ENCODE results near the gene CCDC183.

CCDC183 gene

GRCh38 chr9:136849038-136849959 is 53.2 kb downstream of the CCDC183 start, which contains the start of gene PHPT1:
TSS of gene PHPT1 (plus strand) at chr9:136849409. CDS start at chr9:136849431, 22 bp downstream.
- peak; percentile 94 to 95 (median 94) for DNase-seq (ENCODE audit: low read depth in 3 of 3)

DNA sequence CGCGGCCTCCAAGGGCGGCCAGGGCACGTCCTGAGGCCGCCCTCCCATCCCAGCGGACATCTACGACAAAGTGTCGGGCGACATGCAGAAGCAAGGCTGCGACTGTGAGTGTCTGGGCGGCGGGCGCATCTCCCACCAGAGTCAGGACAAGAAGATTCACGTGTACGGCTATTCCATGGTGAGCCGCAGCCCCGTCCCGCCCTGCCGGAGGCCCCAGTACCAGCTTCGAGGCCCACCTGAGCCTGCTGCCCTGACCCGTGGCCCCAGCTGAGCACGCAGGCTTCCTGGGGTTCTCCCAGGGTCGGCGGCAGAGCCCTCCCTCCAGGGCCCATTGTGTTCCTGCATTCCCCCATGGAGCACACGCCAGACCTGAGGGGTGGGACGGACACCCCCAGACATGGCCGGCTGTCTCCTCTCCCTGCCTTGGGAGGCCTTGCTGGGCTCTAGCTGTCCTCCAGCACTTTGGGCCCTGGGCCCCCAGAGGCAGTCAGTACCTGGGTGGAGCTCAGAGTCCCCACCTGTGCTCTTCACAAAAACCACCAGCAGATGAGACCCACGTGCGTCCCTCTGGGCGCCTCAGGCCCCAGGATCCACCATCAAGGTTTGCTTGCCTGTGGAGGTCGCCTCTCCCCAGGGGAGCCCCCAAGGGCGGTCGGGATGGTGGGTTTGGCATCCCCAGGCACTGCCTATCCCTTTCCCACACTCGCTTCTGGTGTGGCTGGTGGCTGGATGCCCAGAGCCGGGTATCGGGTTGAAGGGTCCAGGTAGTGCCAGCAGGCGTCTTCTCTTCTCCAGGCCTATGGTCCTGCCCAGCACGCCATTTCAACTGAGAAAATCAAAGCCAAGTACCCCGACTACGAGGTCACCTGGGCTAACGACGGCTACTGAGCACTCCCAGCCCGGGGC is 54.1 kb downstream of the CCDC183 start:
- no peak for DNase-seq (ENCODE audit: low read depth in 3 of 3)

DNA sequence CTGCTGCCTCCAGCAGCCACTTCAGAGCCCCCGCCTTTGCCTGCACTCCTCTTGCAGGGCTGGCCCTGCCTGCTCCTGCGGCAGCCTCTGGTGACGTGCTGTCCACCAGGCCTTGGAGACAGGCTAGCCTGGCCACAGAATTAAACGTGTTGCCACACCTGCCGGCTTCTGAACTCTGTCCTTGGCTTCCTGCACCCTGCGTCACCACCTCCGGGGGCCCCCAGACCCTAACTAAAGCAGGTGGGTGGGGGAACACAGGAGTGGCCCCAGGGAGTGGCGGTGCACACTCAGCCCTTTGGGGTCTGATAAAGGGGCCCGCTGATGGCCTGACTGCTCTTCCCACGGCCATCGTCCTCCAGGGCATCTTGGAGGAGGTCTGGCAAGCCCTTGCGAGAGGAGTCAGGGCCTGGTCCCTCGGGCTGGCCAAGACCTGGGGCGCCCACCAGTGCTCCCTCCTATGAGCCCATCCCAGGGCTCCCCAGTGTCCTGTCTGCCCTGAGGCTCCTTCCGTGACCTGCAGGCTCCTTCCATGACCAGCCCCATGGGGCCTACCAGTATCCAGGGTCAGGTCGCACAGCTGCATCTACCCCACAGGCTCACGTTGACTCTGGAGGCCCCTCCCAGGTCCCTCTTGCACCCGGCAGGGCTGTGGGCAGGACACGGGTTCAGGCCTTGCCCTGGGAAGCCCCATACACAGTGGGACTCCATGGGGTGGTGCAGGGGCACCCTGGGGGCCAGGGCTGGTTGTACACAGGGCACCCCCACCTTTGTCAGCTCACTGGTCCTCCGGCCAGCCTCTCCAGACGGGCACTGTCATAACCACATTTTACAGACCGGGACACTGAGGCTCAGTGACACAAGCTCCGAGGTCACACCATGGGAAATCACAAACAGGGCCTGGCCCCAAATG is 55.0 kb downstream of the CCDC183 start:
- DNase-seq (ENCODE audit: low read depth in 3 of 3) = no peak

DNA sequence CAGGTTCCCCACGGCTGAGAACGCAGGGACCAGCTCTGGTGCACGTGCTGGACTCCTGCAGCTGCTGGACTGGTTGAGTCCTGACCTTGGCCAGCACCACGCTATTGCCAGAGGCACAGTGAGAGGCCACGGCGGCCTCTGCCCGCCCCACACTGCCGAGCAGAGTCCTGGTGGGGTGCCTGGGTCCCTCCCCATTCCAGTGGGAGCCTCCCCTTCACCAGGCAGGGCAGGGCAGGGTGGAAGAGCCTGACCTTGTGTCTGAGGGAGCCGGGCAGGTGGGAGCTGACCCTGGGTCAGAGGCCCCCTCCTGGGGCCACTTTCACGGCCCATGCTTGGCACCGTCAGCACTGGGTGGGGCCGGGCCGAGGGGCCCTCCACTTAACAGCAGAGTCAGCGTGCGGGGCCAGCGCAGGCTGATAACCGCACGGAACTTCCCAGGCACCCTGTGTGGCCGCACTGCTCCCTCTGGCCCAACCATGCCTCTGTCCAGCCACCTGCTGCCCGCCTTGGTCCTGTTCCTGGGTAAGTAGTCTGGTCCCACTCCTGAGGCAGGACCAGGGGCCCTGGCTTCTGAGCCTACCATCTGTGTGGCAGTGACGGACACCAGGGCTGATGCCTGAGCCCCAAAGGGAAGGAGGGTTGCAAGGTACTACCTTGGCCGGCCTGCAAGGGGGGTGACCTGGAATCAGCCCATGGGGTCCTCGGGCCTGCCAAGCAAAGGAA is 56.0 kb downstream of the CCDC183 start, which contains the start of gene MAMDC4:
Gene MAMDC4 (plus strand): TSS at position 406 of the 723 bp plus-strand sequence. CDS start 71 bp downstream, at position 477.
- DNase-seq (ENCODE audit: low read depth in 3 of 3) = no peak

DNA sequence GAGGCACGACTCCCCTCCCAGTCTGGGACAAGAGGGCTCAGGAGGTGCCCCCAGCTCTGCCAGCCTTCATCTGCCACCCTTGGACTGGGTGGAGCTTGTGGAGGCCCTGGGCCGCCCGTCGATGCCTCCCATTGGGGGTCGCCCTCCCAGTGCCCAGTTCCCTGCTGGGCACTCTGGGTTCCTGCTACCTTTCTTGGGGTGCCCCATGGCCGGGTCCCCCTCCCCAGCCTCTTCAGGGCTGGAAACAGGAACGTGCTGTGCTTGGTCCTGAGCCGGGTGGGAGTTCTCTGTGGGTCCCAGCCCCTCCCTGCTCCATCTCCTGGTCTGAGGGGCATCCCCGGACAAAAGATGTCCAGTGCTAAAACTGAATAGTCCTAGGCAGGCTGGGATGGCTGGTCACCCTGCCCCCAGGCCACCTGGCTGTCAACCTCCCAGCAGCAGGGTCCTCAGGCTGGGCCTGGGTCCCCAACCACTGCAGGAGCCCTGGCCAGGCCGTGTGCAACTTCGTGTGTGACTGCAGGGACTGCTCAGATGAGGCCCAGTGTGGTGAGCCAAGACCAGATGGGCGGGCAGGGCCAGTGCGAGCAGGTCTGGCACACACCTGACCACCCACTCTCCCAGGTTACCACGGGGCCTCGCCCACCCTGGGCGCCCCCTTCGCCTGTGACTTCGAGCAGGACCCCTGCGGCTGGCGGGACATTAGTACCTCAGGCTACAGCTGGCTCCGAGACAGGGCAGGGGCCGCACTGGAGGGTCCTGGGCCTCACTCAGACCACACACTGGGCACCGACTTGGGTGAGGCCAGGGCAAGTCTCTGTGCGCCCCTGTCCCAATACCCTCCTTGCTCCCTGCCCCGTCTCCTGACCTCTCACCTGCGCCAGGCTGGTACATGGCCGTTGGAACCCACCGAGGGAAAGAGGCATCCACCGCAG is 56.8 kb downstream of the CCDC183 start:
- DNase-seq (ENCODE audit: low read depth in 3 of 3) = no peak

- no peak for DNase-seq (ENCODE audit: low read depth in 3 of 3)
Observed at GRCh38 chr9:136853596-136854112, 57.5 kb downstream of the CCDC183 start.

- DNase-seq (ENCODE audit: low read depth in 3 of 3) = no peak
Observed at GRCh38 chr9:136854113-136854841, 58.1 kb downstream of the CCDC183 start.

DNA sequence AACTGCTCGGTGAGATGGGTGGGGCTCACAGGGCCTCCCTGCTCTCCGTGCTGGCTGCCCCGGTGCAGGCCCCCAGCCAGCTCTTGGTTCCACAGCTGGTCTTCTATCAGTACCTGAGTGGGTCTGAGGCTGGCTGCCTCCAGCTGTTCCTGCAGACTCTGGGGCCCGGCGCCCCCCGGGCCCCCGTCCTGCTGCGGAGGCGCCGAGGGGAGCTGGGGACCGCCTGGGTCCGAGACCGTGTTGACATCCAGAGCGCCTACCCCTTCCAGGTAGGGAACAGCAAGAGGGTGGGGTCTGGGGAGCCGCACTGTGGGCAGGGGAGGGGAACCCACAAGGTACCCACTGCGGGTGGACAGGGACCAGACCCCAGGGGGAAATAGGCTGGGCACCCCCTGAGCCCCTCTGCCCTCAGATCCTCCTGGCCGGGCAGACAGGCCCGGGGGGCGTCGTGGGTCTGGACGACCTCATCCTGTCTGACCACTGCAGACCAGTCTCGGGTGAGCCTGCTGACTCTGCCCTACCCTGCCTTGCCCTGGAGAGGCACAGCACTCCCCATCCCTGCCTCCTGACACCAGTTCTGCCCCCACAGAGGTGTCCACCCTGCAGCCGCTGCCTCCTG is 58.8 kb downstream of the CCDC183 start:
- no peak for DNase-seq (ENCODE audit: low read depth in 3 of 3)

- no peak for DNase-seq (ENCODE audit: low read depth in 3 of 3)
Observed at GRCh38 chr9:136855461-136856078, 59.4 kb downstream of the CCDC183 start.

- no peak for DNase-seq (ENCODE audit: low read depth in 3 of 3)
Observed at GRCh38 chr9:136856079-136856476, 59.9 kb downstream of the CCDC183 start.

DNA sequence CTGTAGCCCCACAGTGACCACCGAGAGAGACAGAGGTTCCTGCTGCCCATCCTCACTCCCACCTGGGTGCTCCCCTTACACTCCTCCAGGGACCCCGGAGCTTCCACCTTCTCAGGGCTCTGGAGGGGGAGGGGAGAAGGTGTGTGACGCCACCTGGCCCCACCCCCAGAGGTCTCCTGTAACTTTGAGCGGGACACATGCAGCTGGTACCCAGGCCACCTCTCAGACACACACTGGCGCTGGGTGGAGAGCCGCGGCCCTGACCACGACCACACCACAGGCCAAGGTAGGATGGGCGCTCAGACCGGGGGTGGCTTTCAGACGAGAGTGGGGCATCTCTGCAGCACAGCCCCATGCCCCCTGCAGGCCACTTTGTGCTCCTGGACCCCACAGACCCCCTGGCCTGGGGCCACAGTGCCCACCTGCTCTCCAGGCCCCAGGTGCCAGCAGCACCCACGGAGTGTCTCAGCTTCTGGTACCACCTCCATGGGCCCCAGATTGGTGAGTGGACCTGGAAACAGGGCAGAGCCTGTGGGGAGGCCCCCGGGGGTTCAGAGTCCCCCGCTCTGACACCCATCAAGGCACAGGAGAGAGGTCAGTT is 60.5 kb downstream of the CCDC183 start:
- DNase-seq (ENCODE audit: low read depth in 3 of 3) = no peak

- no peak for DNase-seq (ENCODE audit: low read depth in 3 of 3)
Observed at GRCh38 chr9:136857166-136857565, 61.0 kb downstream of the CCDC183 start.
